Stimulated activated effector memory CD8-positive, alpha-beta T cell treated with anti-CD3 and anti-CD28 coated beads, Interleukin-12 subunit alpha, Interleukin-12 subunit beta, amount 100 ng/mL, for 72 hours (primary cell): ENCODE data around the gene WDPCP.

Experiments used
- ATAC-seq: fragments of 150-1000 bp; cut with Tn5 transposase; 2 replicates; pipeline ENCODE4 v1.10.0; 2021
- DNase-seq, 2 donors: peaks; one replicate each; pipeline ENCODE4 v3.0.0; 2021 to 2022; ENCODE audit warnings: low spot score in 2 of 2
- H3K27ac Mint-ChIP-seq: one replicate; pipeline ENCODE4 v1.8.0; 2022; ENCODE audit warnings: mild to moderate bottlenecking, mixed read lengths
- H3K36me3 Mint-ChIP-seq: one replicate; pipeline ENCODE4 v1.8.0; 2022; ENCODE audit warnings: mild to moderate bottlenecking, mixed read lengths
- H3K4me1 Mint-ChIP-seq: one replicate; pipeline ENCODE4 v1.8.0; 2022; ENCODE audit warnings: mixed read lengths
- H3K4me3 Mint-ChIP-seq: one replicate; pipeline ENCODE4 v1.8.0; 2022; ENCODE audit warnings: mild to moderate bottlenecking, mixed read lengths
- H3K9me3 Mint-ChIP-seq: one replicate; pipeline ENCODE4 v1.8.0; 2022; ENCODE audit warnings: mixed read lengths

The WDPCP gene

DNA sequence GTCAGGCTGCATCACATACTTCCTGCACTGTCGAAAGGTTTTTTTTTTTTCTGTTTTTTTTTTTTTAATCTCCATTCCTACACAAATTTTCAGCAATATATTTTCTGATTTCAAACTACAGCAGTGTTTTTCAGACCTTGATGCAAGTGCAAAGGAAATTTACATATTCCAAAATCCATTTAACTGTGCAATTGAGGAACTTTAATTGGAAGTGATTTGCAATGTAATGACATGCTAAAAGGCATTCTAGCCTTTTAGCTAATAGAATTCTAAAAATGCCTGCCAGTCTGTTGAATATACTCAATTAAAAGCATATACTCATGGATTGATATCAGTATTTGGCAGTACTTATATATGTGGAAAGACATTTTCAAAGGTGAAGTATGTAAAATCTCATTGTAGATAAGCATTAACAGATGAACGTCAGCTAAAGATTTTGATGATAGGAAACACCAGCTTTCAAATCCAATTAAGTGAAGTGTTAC lies 327.1 kb downstream of the WDPCP start:
- ATAC-seq = no peak

DNA sequence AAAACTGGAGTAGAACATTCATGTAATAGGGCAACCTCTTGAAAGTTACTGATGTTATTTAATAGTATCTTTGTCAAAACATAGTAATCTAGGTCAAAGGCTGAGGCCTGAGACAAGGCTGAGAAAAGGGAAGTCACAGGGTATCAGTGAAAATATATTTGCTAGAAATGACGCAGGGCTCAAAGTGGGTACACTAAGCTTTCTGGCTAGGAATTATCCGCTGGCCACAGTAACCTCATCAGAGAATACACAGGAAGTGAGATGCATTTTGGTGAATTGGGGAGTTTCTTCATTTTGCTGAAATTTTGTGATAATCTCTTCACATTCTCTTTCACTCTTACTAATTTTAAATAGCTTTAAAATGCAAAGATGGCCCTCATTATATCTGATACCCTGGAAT lies 330.8 kb downstream of the WDPCP start:
- Mint-ChIP-seq H3K36me3 (no peaks in the 10 kb centered on the region), H3K4me1 (no peaks in the 10 kb centered on the region), H3K9me3 (no peaks in the 10 kb centered on the region), H3K27ac (no peak overlapping the region), H3K4me3 (no peak overlapping the region)
- no peak for DNase-seq
- peak; percentile 81 for ATAC-seq

More for the DNA sequence above, 327.1 kb downstream of the WDPCP start:
- no peak for DNase-seq
- H3K36me3 Mint-ChIP-seq = no peaks in the 10 kb centered on the region
- H3K4me3 Mint-ChIP-seq = no peak overlapping the region
- H3K4me1 Mint-ChIP-seq = no peaks in the 10 kb centered on the region
- no peak overlapping the region for H3K27ac Mint-ChIP-seq
- peaks cover 10% of the 10 kb centered on the region for H3K9me3 Mint-ChIP-seq

DNA sequence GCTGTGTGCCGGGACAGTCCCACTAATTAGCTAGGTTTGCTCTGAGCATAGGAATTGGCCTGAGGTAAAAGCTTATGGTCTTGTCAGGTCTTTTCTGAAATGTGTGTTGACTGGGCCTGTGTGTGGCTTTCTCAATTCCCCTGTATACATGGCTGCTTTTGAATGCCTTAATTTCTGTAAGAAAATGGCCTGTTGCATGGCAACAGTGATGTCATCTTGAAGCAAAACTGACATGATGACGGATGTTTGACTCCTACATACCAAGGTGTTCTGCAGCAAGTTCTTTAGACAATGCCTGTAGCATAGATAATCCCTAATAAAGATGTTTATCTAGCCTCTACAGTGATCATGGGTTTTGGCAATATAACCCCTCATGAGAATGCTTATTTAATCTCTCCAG lies 339.1 kb downstream of the WDPCP start:
- Mint-ChIP-seq H3K36me3 (no peaks in the 10 kb centered on the region), H3K4me3 (no peak overlapping the region), H3K9me3 (peaks cover 19% of the 10 kb centered on the region), H3K27ac (no peak overlapping the region), H3K4me1 (no peaks in the 10 kb centered on the region)
- ATAC-seq (no peak), DNase-seq (no peak)

DNA sequence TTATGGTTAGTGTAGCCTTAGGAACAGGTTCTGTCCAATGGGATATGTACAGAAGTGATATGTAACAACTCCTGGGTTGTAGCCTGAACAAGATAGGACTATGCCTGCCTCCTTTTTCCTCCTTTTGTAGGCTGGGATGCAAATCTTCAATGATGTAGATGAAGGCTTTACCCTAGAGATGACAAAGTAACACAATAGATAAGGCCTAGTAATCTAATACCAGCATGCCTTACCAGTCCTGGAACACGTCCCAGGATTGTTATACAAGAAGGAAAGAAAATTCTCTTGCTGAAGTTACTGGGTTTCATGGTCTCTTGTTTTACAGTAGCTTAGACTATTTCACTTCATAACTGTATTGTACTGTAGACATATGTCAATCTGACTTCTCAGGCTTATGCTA lies 345.5 kb downstream of the WDPCP start:
- no peaks in the 10 kb centered on the region for H3K4me1 Mint-ChIP-seq
- no peak for DNase-seq
- no peak for ATAC-seq
- H3K9me3 Mint-ChIP-seq = peaks cover 19% of the 10 kb centered on the region
- no peaks in the 10 kb centered on the region for H3K36me3 Mint-ChIP-seq
- H3K4me3 Mint-ChIP-seq = no peak overlapping the region
- no peak overlapping the region for H3K27ac Mint-ChIP-seq

DNA sequence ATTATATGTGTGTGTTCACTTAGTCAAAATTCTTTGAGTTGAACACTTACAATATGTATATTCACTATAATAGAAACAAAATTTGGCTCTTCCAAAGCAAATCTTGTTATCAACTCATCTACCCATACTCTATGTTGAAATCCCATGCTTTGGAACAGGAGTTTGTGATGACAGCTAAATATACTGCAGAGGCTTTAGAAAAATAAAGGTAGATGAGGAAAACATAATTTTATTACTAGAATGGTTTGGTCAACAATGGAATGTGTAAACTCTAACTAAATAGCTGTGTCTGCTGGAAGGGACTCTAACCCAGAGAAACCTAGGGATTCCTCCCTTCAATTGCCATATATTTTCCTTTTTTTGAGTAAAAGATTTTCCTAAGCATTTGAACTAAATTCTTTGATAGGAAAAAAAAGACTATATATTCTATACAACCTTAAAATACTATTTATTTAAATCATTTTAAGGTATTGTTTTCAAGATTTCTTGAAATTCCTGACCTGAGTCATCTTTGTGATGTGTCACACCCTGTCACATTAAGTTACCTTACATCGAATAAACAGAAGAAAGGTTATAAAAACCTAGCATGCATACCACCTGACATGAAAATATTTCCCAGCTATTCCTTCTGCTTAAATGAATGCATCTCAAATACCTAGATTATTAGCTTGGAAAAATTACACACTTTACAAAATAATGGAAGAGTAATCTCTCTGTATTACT lies 362.2 kb downstream of the WDPCP start:
- H3K27ac Mint-ChIP-seq = no peak overlapping the region
- no peak for ATAC-seq
- H3K9me3 Mint-ChIP-seq = peaks cover 7% of the 10 kb centered on the region
- H3K4me1 Mint-ChIP-seq = no peaks in the 10 kb centered on the region
- DNase-seq = no peak
- no peak overlapping the region for H3K4me3 Mint-ChIP-seq
- H3K36me3 Mint-ChIP-seq = no peaks in the 10 kb centered on the region

DNA sequence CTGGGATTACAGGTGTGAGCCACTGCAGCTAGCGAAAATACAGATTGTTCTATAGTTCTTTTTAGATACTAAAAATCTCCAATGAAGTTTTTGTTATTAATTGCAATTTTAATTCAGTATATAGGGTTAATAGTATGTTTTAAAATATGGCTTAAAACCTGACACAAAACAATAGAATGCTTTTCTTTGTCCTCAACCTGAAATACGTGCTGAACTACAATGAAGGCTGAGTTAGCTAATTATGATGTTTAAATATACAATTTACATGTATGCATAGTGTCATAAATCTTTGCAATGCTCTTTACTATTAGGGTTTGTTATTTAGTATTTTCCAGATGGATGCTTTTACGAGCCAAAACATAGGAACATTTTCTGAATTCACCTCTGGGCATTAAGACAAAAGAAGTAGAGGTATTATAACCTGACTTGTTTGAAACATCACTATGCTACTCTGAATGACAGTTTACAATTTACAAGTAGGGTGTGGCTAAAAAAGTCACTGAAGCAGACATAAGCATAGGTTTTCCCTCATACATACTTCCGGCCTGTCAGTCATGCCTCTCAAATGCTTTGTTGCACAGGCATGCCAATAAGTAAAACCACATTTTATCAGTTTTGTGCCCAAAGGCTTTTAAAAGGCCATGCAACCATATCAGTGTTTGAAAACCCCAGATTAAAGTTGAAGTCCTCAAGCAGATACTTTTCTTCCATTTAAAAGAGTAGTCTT lies 369.3 kb downstream of the WDPCP start:
- ATAC-seq (no peak), DNase-seq (no peak)
- Mint-ChIP-seq H3K27ac (no peak overlapping the region), H3K36me3 (no peaks in the 10 kb centered on the region), H3K4me3 (no peak overlapping the region), H3K9me3 (peaks cover 6% of the 10 kb centered on the region), H3K4me1 (no peaks in the 10 kb centered on the region)

DNA sequence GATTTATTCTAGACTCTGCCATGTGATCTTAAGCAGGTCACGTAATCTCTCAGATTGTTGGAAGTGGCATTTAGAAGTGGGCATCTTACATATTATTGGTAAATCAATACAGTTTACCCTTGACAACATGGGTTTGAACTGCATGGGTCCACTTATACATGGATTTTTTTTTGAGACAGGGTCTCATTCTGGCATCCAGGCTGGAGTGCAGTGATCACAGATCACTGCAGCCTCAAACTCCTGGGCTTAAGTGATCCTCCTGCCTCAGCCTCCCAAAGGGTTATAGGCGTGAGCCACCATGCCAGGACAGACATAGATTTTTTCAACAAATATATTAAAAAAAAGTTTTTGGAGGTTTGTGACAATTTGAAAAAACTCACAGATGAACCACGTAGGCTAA lies 393.0 kb downstream of the WDPCP start:
- no peak for DNase-seq
- Mint-ChIP-seq H3K36me3 (no peaks in the 10 kb centered on the region), H3K4me3 (no peak overlapping the region), H3K4me1 (no peaks in the 10 kb centered on the region), H3K9me3 (peaks cover 5% of the 10 kb centered on the region), H3K27ac (no peak overlapping the region)
- ATAC-seq = no peak

DNA sequence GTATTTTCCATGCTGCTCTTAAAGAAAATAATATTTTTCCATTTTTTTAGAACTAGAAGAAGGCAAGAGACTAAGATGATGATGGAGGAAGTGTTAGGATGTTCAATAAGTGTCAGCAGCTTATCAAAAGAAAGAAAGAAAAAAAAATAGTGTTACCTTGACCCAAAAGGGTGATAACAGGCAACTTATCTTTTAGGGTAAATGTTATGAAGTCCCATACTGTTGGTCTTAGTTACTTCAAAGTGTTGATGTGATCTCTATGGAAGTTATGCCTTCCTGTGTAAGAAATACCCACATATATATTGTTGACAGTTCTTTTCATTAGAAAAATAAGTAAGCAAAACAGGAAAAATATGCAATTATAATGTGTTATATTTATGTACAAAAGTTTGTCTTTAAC lies 394.1 kb downstream of the WDPCP start:
- ATAC-seq = no peak
- Mint-ChIP-seq H3K36me3 (no peaks in the 10 kb centered on the region), H3K4me1 (no peaks in the 10 kb centered on the region), H3K9me3 (peaks cover 10% of the 10 kb centered on the region), H3K27ac (no peak overlapping the region), H3K4me3 (no peak overlapping the region)
- DNase-seq = no peak

DNA sequence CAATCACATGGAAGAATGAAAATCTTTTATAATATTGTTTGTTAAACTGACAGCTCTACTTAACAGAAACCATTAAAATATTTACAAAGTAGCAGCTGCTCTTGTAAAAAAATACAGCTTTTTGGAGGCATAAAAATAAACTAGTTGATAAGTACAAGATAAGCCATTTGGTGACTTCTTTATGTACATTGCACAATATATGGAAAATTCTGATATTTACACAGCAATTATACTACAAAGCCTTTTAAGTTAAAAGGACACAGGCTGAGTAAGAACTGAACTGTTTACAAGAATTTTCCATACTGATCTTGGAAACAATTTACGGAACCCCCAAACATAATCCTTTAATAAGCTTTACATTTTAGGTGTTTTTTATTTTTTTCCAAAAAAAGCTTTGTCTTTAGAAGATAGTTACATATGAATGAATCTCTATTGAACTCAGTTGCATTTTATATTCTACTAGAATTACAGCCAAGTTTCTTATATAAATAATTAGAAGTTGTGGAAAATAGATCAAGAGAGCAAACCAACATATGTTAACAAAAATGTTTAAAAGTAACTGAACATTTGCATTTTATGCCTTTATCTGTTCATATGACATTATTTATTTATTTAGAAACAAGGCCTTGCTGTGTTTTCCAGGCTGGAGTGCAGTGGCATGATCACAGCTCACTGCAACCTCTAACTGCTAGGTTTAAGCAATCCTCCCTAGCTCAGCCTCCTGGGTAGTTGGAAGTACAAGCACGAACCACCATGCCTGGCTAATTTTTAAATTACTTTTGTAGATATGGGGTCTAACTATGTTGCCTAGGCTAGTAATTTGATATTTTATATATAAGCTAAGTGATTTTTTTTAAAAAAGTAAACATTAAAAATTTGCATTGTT lies 395.1 kb downstream of the WDPCP start:
- Mint-ChIP-seq H3K9me3 (peaks cover 18% of the 10 kb centered on the region), H3K36me3 (no peaks in the 10 kb centered on the region), H3K27ac (no peak overlapping the region), H3K4me3 (no peak overlapping the region), H3K4me1 (no peaks in the 10 kb centered on the region)
- no peak for ATAC-seq
- DNase-seq = no peak

DNA sequence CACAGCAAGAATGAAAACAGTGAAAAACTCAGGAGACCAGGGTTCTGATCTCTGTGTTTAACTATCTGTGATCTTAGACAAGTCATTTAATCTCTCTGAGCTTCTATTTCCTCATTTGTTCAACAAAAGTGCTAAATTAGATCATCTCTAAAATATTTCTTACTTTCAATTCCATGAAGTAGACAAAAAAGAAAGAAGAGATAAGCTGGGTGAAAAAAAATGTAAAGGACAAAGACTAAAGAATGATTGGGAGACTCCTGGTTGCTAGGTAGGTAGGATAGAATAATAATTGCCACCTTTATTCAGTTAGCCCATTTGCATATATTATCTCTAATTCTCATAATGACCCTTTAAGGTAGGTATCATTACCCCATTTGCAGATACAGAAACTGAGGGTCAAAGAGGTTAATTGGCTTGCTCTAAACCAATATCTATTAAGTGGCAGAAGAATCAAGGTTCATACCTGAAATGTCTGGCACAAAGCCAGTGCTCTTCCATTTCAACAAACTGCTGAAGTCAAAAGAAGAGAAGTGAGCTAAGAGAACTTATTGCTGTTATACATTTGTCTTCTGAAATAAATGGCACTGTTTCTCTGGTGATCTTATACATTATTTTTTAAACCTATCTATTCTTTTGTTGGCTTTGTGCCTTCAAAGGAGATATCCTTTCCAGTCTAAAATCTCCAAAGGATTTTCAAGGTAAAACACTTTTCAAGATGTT lies 395.9 kb downstream of the WDPCP start:
- Mint-ChIP-seq H3K4me3 (no peak overlapping the region), H3K36me3 (no peaks in the 10 kb centered on the region), H3K9me3 (peaks cover 23% of the 10 kb centered on the region), H3K4me1 (no peaks in the 10 kb centered on the region), H3K27ac (no peak overlapping the region)
- no peak for ATAC-seq
- DNase-seq = no peak

DNA sequence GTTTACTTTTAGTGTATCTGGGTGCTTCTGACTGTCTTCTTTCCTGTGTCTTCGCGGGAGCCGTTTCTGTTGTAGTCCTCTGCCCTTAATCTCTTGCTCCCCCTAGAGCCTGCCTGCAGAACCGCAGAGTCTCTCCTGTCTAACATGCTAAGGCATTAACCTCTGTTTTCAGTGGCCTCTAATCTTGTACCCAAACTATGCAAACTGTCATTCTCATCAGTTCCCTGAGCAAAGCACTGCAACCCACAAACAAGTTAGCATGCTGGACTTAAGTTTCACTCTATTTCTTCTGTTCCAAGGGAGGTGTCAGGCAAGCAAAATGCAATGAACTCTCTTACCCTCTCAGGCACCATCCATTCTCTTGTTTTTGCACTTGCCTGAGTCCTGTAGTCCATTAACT lies 399.3 kb downstream of the WDPCP start:
- no peaks in the 10 kb centered on the region for H3K36me3 Mint-ChIP-seq
- H3K27ac Mint-ChIP-seq = no peak overlapping the region
- no peak overlapping the region for H3K4me3 Mint-ChIP-seq
- no peak for ATAC-seq
- H3K4me1 Mint-ChIP-seq = no peaks in the 10 kb centered on the region
- H3K9me3 Mint-ChIP-seq = peaks cover 35% of the 10 kb centered on the region
- no peak for DNase-seq

DNA sequence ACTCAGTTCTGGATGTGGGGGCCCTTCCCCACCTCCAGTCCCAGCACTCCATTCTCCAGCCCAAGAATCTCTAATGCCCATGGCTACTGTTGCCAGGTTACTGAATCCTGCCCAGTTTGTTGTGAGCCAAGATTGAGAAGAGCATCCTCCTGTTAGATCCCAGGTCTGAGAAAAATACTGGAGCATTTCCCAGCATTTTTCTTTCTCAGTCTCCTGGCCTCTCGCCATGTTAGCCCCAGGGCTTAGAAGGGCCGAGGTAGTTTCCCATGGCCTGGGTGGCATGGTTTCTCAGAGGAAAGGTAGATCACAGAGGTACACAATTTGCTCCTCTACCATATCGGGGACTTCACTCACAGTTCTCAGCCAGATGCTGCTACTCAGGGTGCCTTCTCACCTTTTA lies 401.9 kb downstream of the WDPCP start:
- DNase-seq (no peak), ATAC-seq (no peak)
- Mint-ChIP-seq H3K36me3 (no peaks in the 10 kb centered on the region), H3K9me3 (peaks cover 46% of the 10 kb centered on the region), H3K4me1 (no peaks in the 10 kb centered on the region), H3K4me3 (no peak overlapping the region), H3K27ac (no peak overlapping the region)

DNA sequence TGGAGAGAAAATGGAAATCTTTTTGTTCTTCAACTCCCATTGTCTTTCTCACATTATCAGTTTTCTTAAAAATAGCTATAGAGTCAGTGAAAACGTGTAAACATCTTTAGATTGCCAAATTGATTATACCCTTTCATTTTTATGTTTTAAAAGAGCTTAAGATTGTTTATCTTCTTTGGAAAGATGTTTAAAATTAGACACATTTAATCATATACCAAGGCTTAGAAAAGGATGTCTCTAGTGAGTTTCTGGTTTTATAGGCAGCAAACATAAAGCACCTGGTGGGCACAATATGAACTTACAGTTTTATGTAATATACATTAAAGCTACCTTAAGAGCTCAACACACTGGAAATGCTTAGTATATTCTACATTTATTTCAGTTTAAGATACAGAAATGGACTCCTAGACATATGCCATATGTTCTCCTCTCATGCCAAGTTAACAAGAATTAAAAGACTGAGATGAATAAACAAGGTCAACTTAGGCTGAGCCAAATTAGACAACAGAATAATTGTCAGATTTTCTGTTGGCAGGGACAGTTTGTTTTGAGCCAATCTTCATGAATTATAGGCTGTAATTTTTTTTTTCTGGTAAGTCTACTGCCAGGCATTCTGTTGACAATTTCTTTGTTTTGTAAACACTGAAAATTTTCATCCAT lies 425.0 kb downstream of the WDPCP start:
- Mint-ChIP-seq H3K9me3 (peaks cover 19% of the 10 kb centered on the region), H3K4me1 (no peaks in the 10 kb centered on the region), H3K27ac (no peak overlapping the region), H3K36me3 (no peaks in the 10 kb centered on the region), H3K4me3 (no peak overlapping the region)
- no peak for DNase-seq
- no peak for ATAC-seq

DNA sequence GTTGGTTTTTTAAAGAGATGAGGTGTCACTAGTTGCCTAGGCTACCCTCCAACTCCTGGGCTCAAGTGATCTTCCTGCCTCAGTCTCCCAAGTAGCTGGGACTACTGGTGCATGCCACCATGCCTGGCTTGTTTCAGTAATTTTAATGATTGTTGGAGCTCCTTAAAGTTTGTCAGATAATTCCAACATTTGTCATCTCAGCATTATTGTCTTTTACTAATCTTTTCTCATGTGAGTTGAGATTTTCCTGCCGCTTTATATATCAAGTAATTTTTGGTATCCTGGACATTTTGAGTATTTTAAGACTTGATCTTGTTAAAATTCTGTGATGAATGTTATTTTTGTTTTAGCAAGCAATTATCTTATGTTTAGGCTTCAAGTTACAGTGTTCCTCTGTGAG lies 429.0 kb downstream of the WDPCP start:
- DNase-seq (no peak), ATAC-seq (no peak)
- no peaks in the 10 kb centered on the region for H3K36me3 Mint-ChIP-seq
- no peaks in the 10 kb centered on the region for H3K4me1 Mint-ChIP-seq
- H3K27ac Mint-ChIP-seq = no peak overlapping the region
- peaks cover 4% of the 10 kb centered on the region for H3K9me3 Mint-ChIP-seq
- H3K4me3 Mint-ChIP-seq = no peak overlapping the region
